Keratinocyte (primary cell): ENCODE results near the gene CELA1. TPM values are rescaled to one million over a fixed set of nuclear protein-coding genes. Genes with fewer than 3 reads are reported as not detected.

ENCODE experiments used
- DNase-seq: peaks from one replicate; pipeline ENCODE4 v3.0.0-alpha.2; 2011; ENCODE audit warnings: low read depth, missing footprints, low spot score
- FAIRE-seq: peaks from 2 replicates; lab custom pipeline; 2011; peaks lifted over from hg19 to GRCh38; lab: Jason Lieb, UNC
- H2AFZ ChIP-seq: 2 replicates; pipeline ENCODE4 v1.6.0; 2012; ENCODE audit warnings: low read length, control low read depth, inconsistent platforms; ENCODE audit not compliant: control insufficient read depth
- H3K27ac ChIP-seq: 2 replicates; pipeline ENCODE4 v1.5.1; 2011; ENCODE audit warnings: low read length; ENCODE audit not compliant: control insufficient read depth, insufficient read depth
- H3K27me3 ChIP-seq: 3 replicates; pipeline ENCODE4 v1.6.0; 2011; ENCODE audit warnings: low read length; ENCODE audit not compliant: control insufficient read depth, insufficient read depth; ENCODE audit errors: extremely low read depth
- H3K36me3 ChIP-seq, 2 experiments: 2 replicates in 1 of 2; 3 replicates in 1 of 2; pipeline ENCODE4 v1.5.1; 2011; ENCODE audit warnings: low read length in 2 of 2, mild to moderate bottlenecking in 1 of 2; ENCODE audit not compliant: control insufficient read depth in 2 of 2, insufficient read depth in 2 of 2; ENCODE audit errors: extremely low read depth in 1 of 2
- H3K4me1 ChIP-seq: 3 replicates; pipeline ENCODE4 v1.5.1; 2011; ENCODE audit warnings: low read length; ENCODE audit not compliant: control insufficient read depth, insufficient read depth; ENCODE audit errors: extremely low read depth
- H3K4me2 ChIP-seq: 3 replicates; pipeline ENCODE4 v1.6.0; 2011; ENCODE audit warnings: low read depth, low read length; ENCODE audit not compliant: control insufficient read depth, insufficient read depth; ENCODE audit errors: extremely low read depth
- H3K4me3 ChIP-seq, 3 experiments: fragments of 200-600 bp in 1 of 3; sonication (generic) in 1 of 3; 2 replicates in 2 of 3; 3 replicates in 1 of 3; pipeline ENCODE4 v1.5.1; 2011 to 2016; ENCODE audit warnings: low read length in 3 of 3, mild to moderate bottlenecking in 3 of 3, control low read depth in 2 of 3, inconsistent platforms in 1 of 3, low read depth in 1 of 3, mixed read lengths in 1 of 3, mixed run types in 1 of 3, moderate library complexity in 1 of 3; ENCODE audit not compliant: control insufficient read depth in 2 of 3, insufficient read depth in 2 of 3; ENCODE audit errors: extremely low read depth in 1 of 3
- H3K79me2 ChIP-seq: 2 replicates; pipeline ENCODE4 v1.6.0; 2012; ENCODE audit warnings: low read length; ENCODE audit not compliant: control insufficient read depth, insufficient read depth
- H3K9ac ChIP-seq: 3 replicates; pipeline ENCODE4 v1.6.0; 2011; ENCODE audit warnings: low read length; ENCODE audit not compliant: control insufficient read depth, insufficient read depth; ENCODE audit errors: extremely low read depth
- H3K9me1 ChIP-seq: 3 replicates; pipeline ENCODE4 v1.6.0; 2011; ENCODE audit warnings: low read length; ENCODE audit not compliant: control insufficient read depth, insufficient read depth; ENCODE audit errors: extremely low read depth
- H3K9me3 ChIP-seq: 2 replicates; pipeline ENCODE4 v1.5.1; 2012; ENCODE audit warnings: low read depth, low read length; ENCODE audit not compliant: control insufficient read depth
- H4K20me1 ChIP-seq: 3 replicates; pipeline ENCODE4 v1.6.0; 2011; ENCODE audit warnings: low read length; ENCODE audit not compliant: control insufficient read depth, insufficient read depth; ENCODE audit errors: extremely low read depth
- CTCF ChIP-seq, 3 experiments: IDR thresholded peaks in 1 of 3; conservative IDR thresholded peaks in 1 of 3; optimal IDR thresholded peaks in 1 of 3; 2 replicates in 2 of 3; 3 replicates in 1 of 3; pipeline versions ENCODE3 to v1.5.1; 2011; ENCODE audit warnings: low read length in 3 of 3, mild to moderate bottlenecking in 3 of 3, moderate library complexity in 2 of 3, control low read depth in 1 of 3, inconsistent platforms in 1 of 3; ENCODE audit not compliant: insufficient read depth in 2 of 3; ENCODE audit errors: extremely low read depth in 1 of 3
- EZH2 ChIP-seq: IDR thresholded peaks from one replicate; pipeline ENCODE4 v1.6.1; 2012; ENCODE audit warnings: inconsistent platforms, mild to moderate bottlenecking, low read length, moderate library complexity
- dilution Hi-C: fragments of 300-500 bp; cut with MboI; formaldehyde crosslinking; loops from one replicate; pipeline ENCODE4 v1.7.0; 2020; ENCODE audit warnings: low sequenced_read_pairs; ENCODE audit not compliant: extremely low pct_ligation_motif_present
- polyA plus RNA-seq, 5 experiments: library from polyadenylated mRNA; depleted of rRNA in 3 of 5; stranded (reverse) in 3 of 5; stranded (forward) in 1 of 5; unstranded in 1 of 5; fragments of >200 nt; gene quantifications; 1 replicate in 1 of 5; 2 replicates in 3 of 5; 3 replicates in 1 of 5; pipeline versions ENCODE4 v1.2.1 to v1.2.3, GENCODE V29; 2011 to 2012; ENCODE audit warnings: missing spikeins in 2 of 5, low read depth in 1 of 5, low replicate concordance in 1 of 5

CELA1 gene
- polyA plus RNA-seq, 1 donor (not counting 4 experiments of a cell fraction or from before 2014, with no cell fraction given): not detected

- DNase-seq (no peak), FAIRE-seq (no peak)
- no peak for TF ChIP-seq EZH2
- no peak for TF ChIP-seq CTCF (optimal IDR thresholded peaks at IDR 0.05 in 1 of 3, IDR thresholded peaks at IDR 0.05 in 1 of 3, conservative IDR thresholded peaks at IDR 0.05 in 1 of 3; ENCODE audit: extremely low read depth in 1 of 3, insufficient read depth in 2 of 3, low read length in 3 of 3)
- Histone ChIP-seq H3K4me2 (peak overlapping the region; percentile 85), H3K9me3 (no peaks in the 10 kb centered on the region), H3K79me2 (peaks cover 10% of the 10 kb centered on the region), H3K27me3 (no peaks in the 10 kb centered on the region), H3K27ac (peak overlapping the region; percentile 84), H4K20me1 (no peaks in the 10 kb centered on the region), H2AFZ (no peak overlapping the region), H3K4me1 (peaks cover 54% of the 10 kb centered on the region), H3K36me3 (peaks cover 2 to 11% of the 10 kb centered on the region in 2 experiments), H3K9me1 (peaks cover 4% of the 10 kb centered on the region), H3K4me3 (peak overlapping the region; percentile 72 to 81 (median 81)), H3K9ac (peak overlapping the region; percentile 91)
- dilution Hi-C loops: no loop called here
Measured at GRCh38 chr12:51390457-51390856, 44.0 kb upstream of the CELA1 start.

GRCh38 chr12:51389302-51389999, 43.0 kb upstream of the CELA1 start:
- H2AFZ ChIP-seq: no peak overlapping the region
- peak overlapping the region; percentile 48 for H3K27ac ChIP-seq

More at GRCh38 chr12:51389302-51389999, 43.0 kb upstream of the CELA1 start:
- no peaks in the 10 kb centered on the region for H3K27me3 ChIP-seq
- no peaks in the 10 kb centered on the region for H3K9me3 ChIP-seq
- TF ChIP-seq CTCF (optimal IDR thresholded peaks at IDR 0.05 in 1 of 3, IDR thresholded peaks at IDR 0.05 in 1 of 3, conservative IDR thresholded peaks at IDR 0.05 in 1 of 3; ENCODE audit: extremely low read depth in 1 of 3, insufficient read depth in 2 of 3, low read length in 3 of 3): no peak
- no peak for TF ChIP-seq EZH2
- H3K4me2 ChIP-seq: peak overlapping the region; percentile 50
- H3K4me1 ChIP-seq: peaks cover 48% of the 10 kb centered on the region
- dilution Hi-C loops: no loop called here
- no peak for FAIRE-seq
- H3K36me3 ChIP-seq: peaks cover 2 to 11% of the 10 kb centered on the region in 2 experiments
- peaks cover 10% of the 10 kb centered on the region for H3K79me2 ChIP-seq
- H4K20me1 ChIP-seq: no peaks in the 10 kb centered on the region
- H3K9me1 ChIP-seq: peaks cover 4% of the 10 kb centered on the region
- no peak overlapping the region for H3K4me3 ChIP-seq
- no peak for DNase-seq
- H3K9ac ChIP-seq: peak overlapping the region; percentile 18
